K562 (cell line): ENCODE data around the gene UGP2. TPM values are rescaled to one million over a fixed set of nuclear protein-coding genes. Genes with fewer than 3 reads are reported as not detected.

Experiments
- ASH1L ChIP-seq: fragments of 450-650 bp; IDR thresholded peaks from 2 replicates; pipeline ENCODE4 v1.6.1; 2018; ENCODE audit warnings: borderline replicate concordance, mild to moderate bottlenecking, low read depth; ENCODE audit not compliant: partially characterized antibody
- ATF7 ChIP-seq: fragments of 450-650 bp; IDR thresholded peaks from 2 replicates; pipeline ENCODE4 v1.7.1; 2014; ENCODE audit warnings: mild to moderate bottlenecking, moderate library complexity
- BCOR ChIP-seq: fragments of 450-650 bp; IDR thresholded peaks from 2 replicates; pipeline ENCODE4 v1.6.1; 2016
- ESRRA ChIP-seq: fragments of 450-650 bp; IDR thresholded peaks from 2 replicates; pipeline ENCODE4 v1.6.1; 2014; ENCODE audit warnings: low read depth, mild to moderate bottlenecking, moderate library complexity, borderline replicate concordance
- FOSL1 ChIP-seq: fragments of 200-800 bp; sonication (Bioruptor generic); conservative IDR thresholded peaks from 2 replicates; pipeline ENCODE4 v1.6.1; 2016; ENCODE audit warnings: missing genetic modification characterization, missing compliant biosample characterization
- GATAD2B ChIP-seq: fragments of 450-650 bp; IDR thresholded peaks from 2 replicates; pipeline ENCODE4 v1.6.1; 2017; ENCODE audit warnings: mild to moderate bottlenecking, borderline replicate concordance
- HMG20A ChIP-seq: fragments of 450-650 bp; formaldehyde crosslinking; conservative IDR thresholded peaks from 2 replicates; pipeline ENCODE4 v1.4.0; 2020; ENCODE audit warnings: mild to moderate bottlenecking, mixed read lengths
- NFXL1 ChIP-seq: fragments of 450-650 bp; formaldehyde crosslinking; IDR thresholded peaks from 2 replicates; pipeline ENCODE4 v1.4.0; 2021; ENCODE audit warnings: mild to moderate bottlenecking
- NONO ChIP-seq, 2 experiments: fragments of 200-400 bp in 1 of 2; fragments of 450-650 bp in 1 of 2; formaldehyde crosslinking in 1 of 2; IDR thresholded peaks; 2 replicates each; pipeline ENCODE4 v1.6.1; 2017; ENCODE audit warnings: low read depth in 2 of 2, mild to moderate bottlenecking in 2 of 2, moderate library complexity in 2 of 2, low read length in 1 of 2
- NR1H2 ChIP-seq: sonication (generic); formaldehyde crosslinking; IDR thresholded peaks from 2 replicates; pipeline ENCODE4 v1.4.0; 2020; ENCODE audit warnings: mild to moderate bottlenecking, missing genetic modification reagents
- NR4A1 ChIP-seq, 2 experiments: fragments of 250-450 bp in 1 of 2; fragments of 450-650 bp in 1 of 2; sonication (Bioruptor Pico) in 1 of 2; IDR thresholded peaks; 2 replicates each; pipeline versions ENCODE4 v1.4.0 to v1.6.1; 2016 to 2020; ENCODE audit warnings: mild to moderate bottlenecking in 2 of 2, missing compliant biosample characterization in 1 of 2, missing genetic modification characterization in 1 of 2, moderate library complexity in 1 of 2
- PHF8 ChIP-seq: fragments of 200-600 bp; sonication (generic); IDR thresholded peaks from 2 replicates; pipeline ENCODE4 v1.6.1; 2012; ENCODE audit warnings: mixed run types, mild to moderate bottlenecking, inconsistent platforms, low read length, moderate library complexity, borderline replicate concordance
- PURB ChIP-seq: sonication (generic); formaldehyde crosslinking; IDR thresholded peaks from 2 replicates; pipeline ENCODE4 v1.9.0; 2021; ENCODE audit warnings: low read depth, mild to moderate bottlenecking, missing genetic modification reagents
- SPI1 ChIP-seq: IDR thresholded peaks from 2 replicates; pipeline ENCODE4 v1.6.1; 2011; ENCODE audit warnings: low read depth, low read length, control low read depth, borderline replicate concordance
- SREBF1 ChIP-seq: fragments of 150-350 bp; IDR thresholded peaks from 2 replicates; pipeline ENCODE4 v1.6.1; 2014; ENCODE audit warnings: antibody characterized with exemption, low read depth, low read length, borderline replicate concordance
- TCF3 ChIP-seq: sonication (generic); formaldehyde crosslinking; IDR thresholded peaks from 2 replicates; pipeline ENCODE4 v1.4.0; 2020; ENCODE audit warnings: mild to moderate bottlenecking, missing genetic modification reagents
- ZNF174 ChIP-seq: fragments of 250-450 bp; sonication (Bioruptor Pico); IDR thresholded peaks from 2 replicates; pipeline ENCODE4 v1.4.0; 2020; ENCODE audit warnings: mild to moderate bottlenecking
- ZNF184 ChIP-seq: sonication (generic); formaldehyde crosslinking; IDR thresholded peaks from 2 replicates; pipeline ENCODE4 v1.5.0; 2020; ENCODE audit warnings: missing genetic modification reagents
- ZNF3 ChIP-seq: fragments of 250-450 bp; sonication (Bioruptor Pico); IDR thresholded peaks from 2 replicates; pipeline ENCODE4 v1.5.0; 2021; ENCODE audit warnings: mild to moderate bottlenecking, moderate library complexity
- ZNF518B ChIP-seq: fragments of 250-450 bp; sonication (Bioruptor Pico); IDR thresholded peaks from 2 replicates; pipeline ENCODE4 v1.5.0; 2021; ENCODE audit warnings: mild to moderate bottlenecking, moderate library complexity
- ZNF695 ChIP-seq: fragments of 450-650 bp; formaldehyde crosslinking; IDR thresholded peaks from 2 replicates; pipeline ENCODE4 v1.4.0; 2020; ENCODE audit warnings: mild to moderate bottlenecking, moderate library complexity
- polyA plus RNA-seq, 8 experiments: library from polyadenylated mRNA; depleted of rRNA in 4 of 8; stranded (reverse) in 5 of 8; unstranded in 3 of 8; fragments of >200 nt; fragmentation: Nextera tagmentation in 2 of 8; fragmentation: Illumina TruSeq in 1 of 8; extraction: Ambion mirVana in 2 of 8; extraction: Trizol in 1 of 8; gene quantifications; 2 replicates each; pipeline versions ENCODE4 v1.2.1 to v1.2.3, GENCODE V29; 2011 to 2014; ENCODE audit warnings: inconsistent platforms in 1 of 8, missing spikeins in 1 of 8
- total RNA-seq, 7 experiments: library from RNA; depleted of rRNA in 6 of 7; stranded (reverse); fragments of >200 nt in 6 of 7; fragmentation: Illumina TruSeq in 2 of 7; extraction: Trizol in 2 of 7; gene quantifications; 2 replicates each; pipeline versions ENCODE4 v1.2.1 to v1.2.3, GENCODE V29; 2011 to 2021; ENCODE audit warnings: low replicate concordance in 1 of 7
- TF ChIP-seq, protein P1 (sequence below): fragments of 450-650 bp; IDR thresholded peaks from 2 replicates; pipeline ENCODE4 v1.6.1; 2017; ENCODE audit warnings: antibody characterized with exemption
- TF ChIP-seq, protein P2 (sequence below): fragments of 450-650 bp; IDR thresholded peaks from 2 replicates; pipeline ENCODE4 v1.6.1; 2016; ENCODE audit warnings: antibody characterized with exemption

The UGP2 gene
- total and polyA plus RNA-seq, 9 of the 15 experiments (the other 6 are each of a cell fraction or from before 2014, with no cell fraction given), result 25.2 to 69.3 (median 58.9) TPM

GRCh38 chr2:63840785-63841253 lies 877 bp upstream of the UGP2 start (continued):
- TF ChIP-seq ZNF518B (CRISPR knock-in tag), result no peak
- peak; percentile 63; the same call in 1 of the 2 replicates for TF ChIP-seq ESRRA
- TF ChIP-seq SPI1, result no peak
- TF ChIP-seq, protein P1, sequence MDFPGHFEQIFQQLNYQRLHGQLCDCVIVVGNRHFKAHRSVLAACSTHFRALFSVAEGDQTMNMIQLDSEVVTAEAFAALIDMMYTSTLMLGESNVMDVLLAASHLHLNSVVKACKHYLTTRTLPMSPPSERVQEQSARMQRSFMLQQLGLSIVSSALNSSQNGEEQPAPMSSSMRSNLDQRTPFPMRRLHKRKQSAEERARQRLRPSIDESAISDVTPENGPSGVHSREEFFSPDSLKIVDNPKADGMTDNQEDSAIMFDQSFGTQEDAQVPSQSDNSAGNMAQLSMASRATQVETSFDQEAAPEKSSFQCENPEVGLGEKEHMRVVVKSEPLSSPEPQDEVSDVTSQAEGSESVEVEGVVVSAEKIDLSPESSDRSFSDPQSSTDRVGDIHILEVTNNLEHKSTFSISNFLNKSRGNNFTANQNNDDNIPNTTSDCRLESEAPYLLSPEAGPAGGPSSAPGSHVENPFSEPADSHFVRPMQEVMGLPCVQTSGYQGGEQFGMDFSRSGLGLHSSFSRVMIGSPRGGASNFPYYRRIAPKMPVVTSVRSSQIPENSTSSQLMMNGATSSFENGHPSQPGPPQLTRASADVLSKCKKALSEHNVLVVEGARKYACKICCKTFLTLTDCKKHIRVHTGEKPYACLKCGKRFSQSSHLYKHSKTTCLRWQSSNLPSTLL, result no peak
- no peak for TF ChIP-seq ZNF174 (CRISPR knock-in tag)
- no peak for TF ChIP-seq ZNF695 (CRISPR knock-in tag)
- peak; percentile 88; the same call in 1 of the 2 replicates for TF ChIP-seq PHF8
- 0 out of 2 replicates have a peak, but pooled peaks have one; percentile 3 for TF ChIP-seq FOSL1
- no peak for TF ChIP-seq BCOR
- TF ChIP-seq NR4A1 (CRISPR knock-in tag; IDR thresholded peaks at IDR 0.05), result no peak
- no peak for TF ChIP-seq NR4A1 (tag; IDR thresholded peaks at IDR 0.05)
- TF ChIP-seq, protein P2, sequence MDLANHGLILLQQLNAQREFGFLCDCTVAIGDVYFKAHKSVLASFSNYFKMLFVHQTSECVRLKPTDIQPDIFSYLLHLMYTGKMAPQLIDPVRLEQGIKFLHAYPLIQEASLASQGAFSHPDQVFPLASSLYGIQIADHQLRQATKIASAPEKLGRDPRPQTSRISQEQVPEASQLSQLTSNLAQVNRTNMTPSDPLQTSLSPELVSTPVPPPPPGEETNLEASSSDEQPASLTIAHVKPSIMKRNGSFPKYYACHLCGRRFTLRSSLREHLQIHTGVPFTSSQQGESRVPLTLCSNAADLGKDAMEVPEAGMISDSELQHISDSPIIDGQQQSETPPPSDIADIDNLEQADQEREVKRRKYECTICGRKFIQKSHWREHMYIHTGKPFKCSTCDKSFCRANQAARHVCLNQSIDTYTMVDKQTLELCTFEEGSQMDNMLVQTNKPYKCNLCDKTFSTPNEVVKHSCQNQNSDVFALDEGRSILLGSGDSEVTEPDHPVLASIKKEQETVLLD, result peak; percentile 55
- TF ChIP-seq GATAD2B, result peak; percentile 69
- TF ChIP-seq ASH1L, result peak; percentile 96
- TF ChIP-seq ZNF3, result no peak
- TF ChIP-seq ATF7, result no peak; the same call in 1 of the 2 replicates
- no peak for TF ChIP-seq SREBF1
- TF ChIP-seq NONO (IDR thresholded peaks at IDR 0.05; ENCODE audit: low read depth in 2 of 2, low read length in 1 of 2), result peak in 1 of 2 experiments; percentile 63; a peak in 1 of 4 replicates
- TF ChIP-seq NR1H2, result no peak
- no peak for TF ChIP-seq TCF3
- TF ChIP-seq HMG20A, result no peak
- no peak for TF ChIP-seq NFXL1 (CRISPR knock-in tag)
- TF ChIP-seq ZNF184 (CRISPR knock-in tag), result no peak
- TF ChIP-seq PURB (CRISPR knock-in tag), result no peak
